Uterus (tissue), 2 donors: ENCODE measurements around the gene CRELD2.

Source experiments
- POLR2A ChIP-seq, 2 donors: fragments of 450-650 bp; IDR thresholded peaks; one replicate each; pipeline ENCODE4 v1.6.1; 2016; ENCODE audit warnings: antibody characterized with exemption in 2 of 2, mild to moderate bottlenecking in 1 of 2, moderate library complexity in 1 of 2
- TF ChIP-seq, protein P1 (sequence below), 4 experiments: fragments of 200-600 bp in 2 of 4; fragments of 450-650 bp in 2 of 4; sonication (generic) in 2 of 4; IDR thresholded peaks; one replicate each; pipeline ENCODE4 v1.5.1; 2016 to 2019; ENCODE audit warnings: antibody characterized with exemption in 4 of 4, mild to moderate bottlenecking in 2 of 4, moderate library complexity in 1 of 4

DNA sequence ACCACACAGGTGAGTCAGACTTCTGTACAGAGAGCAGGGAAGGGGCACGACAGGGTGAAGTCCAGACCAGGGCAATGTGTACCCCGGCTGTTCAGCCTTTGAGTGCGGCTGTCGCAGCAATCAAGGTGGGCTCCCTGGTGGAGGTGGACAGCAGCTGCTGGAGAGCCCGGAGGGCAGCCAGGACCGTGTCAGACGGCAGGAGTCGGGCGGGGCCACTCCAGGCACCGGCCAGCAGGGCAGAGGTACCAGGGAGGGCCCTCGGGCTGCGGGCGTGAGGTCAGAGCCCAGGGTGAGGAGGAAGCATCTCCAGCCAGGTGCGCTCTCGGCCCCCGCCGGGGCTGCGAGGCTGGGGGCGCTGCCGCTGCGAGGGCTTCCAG lies 41.3 kb downstream of the CRELD2 start:
- TF ChIP-seq, protein P1, sequence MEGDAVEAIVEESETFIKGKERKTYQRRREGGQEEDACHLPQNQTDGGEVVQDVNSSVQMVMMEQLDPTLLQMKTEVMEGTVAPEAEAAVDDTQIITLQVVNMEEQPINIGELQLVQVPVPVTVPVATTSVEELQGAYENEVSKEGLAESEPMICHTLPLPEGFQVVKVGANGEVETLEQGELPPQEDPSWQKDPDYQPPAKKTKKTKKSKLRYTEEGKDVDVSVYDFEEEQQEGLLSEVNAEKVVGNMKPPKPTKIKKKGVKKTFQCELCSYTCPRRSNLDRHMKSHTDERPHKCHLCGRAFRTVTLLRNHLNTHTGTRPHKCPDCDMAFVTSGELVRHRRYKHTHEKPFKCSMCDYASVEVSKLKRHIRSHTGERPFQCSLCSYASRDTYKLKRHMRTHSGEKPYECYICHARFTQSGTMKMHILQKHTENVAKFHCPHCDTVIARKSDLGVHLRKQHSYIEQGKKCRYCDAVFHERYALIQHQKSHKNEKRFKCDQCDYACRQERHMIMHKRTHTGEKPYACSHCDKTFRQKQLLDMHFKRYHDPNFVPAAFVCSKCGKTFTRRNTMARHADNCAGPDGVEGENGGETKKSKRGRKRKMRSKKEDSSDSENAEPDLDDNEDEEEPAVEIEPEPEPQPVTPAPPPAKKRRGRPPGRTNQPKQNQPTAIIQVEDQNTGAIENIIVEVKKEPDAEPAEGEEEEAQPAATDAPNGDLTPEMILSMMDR (IDR thresholded peaks at IDR 0.05), result peak in 2 of 4 experiments; percentile 9 to 10
- no peak for TF ChIP-seq POLR2A (IDR thresholded peaks at IDR 0.05)
